Neuronal stem cell (in vitro differentiated cells): ENCODE data around the gene RECQL.

ENCODE experiments used
- DNase-seq: peaks from one replicate; pipeline ENCODE4 v3.0.0-alpha.2; 2013; ENCODE audit warnings: low spot score
- H2AFZ ChIP-seq: one replicate; pipeline ENCODE4 v1.6.1; 2013; ENCODE audit warnings: mild to moderate bottlenecking, low read length, inconsistent platforms
- H2AK5ac ChIP-seq: 2 replicates; pipeline ENCODE4 v1.6.1; 2013; ENCODE audit warnings: low read depth, mild to moderate bottlenecking, inconsistent platforms, low read length, moderate library complexity, mixed read lengths
- H2BK120ac ChIP-seq: 2 replicates; pipeline ENCODE4 v1.6.1; 2013; ENCODE audit warnings: low read depth, mild to moderate bottlenecking, inconsistent platforms, low read length, moderate library complexity, mixed read lengths
- H2BK12ac ChIP-seq: one replicate; pipeline ENCODE4 v1.6.1; 2013; ENCODE audit warnings: low read length, inconsistent platforms
- H2BK15ac ChIP-seq: 2 replicates; pipeline ENCODE4 v1.6.1; 2013; ENCODE audit warnings: mild to moderate bottlenecking, low read length, inconsistent platforms, mixed read lengths
- H2BK5ac ChIP-seq: one replicate; pipeline ENCODE4 v1.6.1; 2013; ENCODE audit warnings: inconsistent platforms, mild to moderate bottlenecking, low read length, moderate library complexity
- H3K14ac ChIP-seq: one replicate; pipeline ENCODE4 v1.6.1; 2013; ENCODE audit warnings: low read length, inconsistent platforms
- H3K18ac ChIP-seq: 2 replicates; pipeline ENCODE4 v1.6.1; 2013; ENCODE audit warnings: low read length, inconsistent platforms
- H3K23ac ChIP-seq: 2 replicates; pipeline ENCODE4 v1.6.1; 2013; ENCODE audit warnings: low read depth, mild to moderate bottlenecking, mixed read lengths, low read length, inconsistent platforms; ENCODE audit not compliant: poor library complexity
- H3K27ac ChIP-seq: replicated peaks from 3 replicates; pipeline ENCODE4 v1.5.1; 2013; ENCODE audit warnings: low read length, inconsistent platforms
- H3K27me3 ChIP-seq, 3 experiments: 2 replicates each; pipeline ENCODE4 v1.6.1; 2013; ENCODE audit warnings: low read length in 3 of 3, mild to moderate bottlenecking in 2 of 3, inconsistent platforms in 1 of 3, low read depth in 1 of 3, mixed read lengths in 1 of 3, moderate library complexity in 1 of 3; ENCODE audit not compliant: control insufficient read depth in 3 of 3, insufficient read depth in 3 of 3
- H3K36me3 ChIP-seq, 2 donors: replicated peaks in 1 of 2; 2 replicates each; pipeline ENCODE4 v1.6.1; 2013; ENCODE audit warnings: low read length in 2 of 2; ENCODE audit not compliant: control insufficient read depth in 2 of 2, insufficient read depth in 2 of 2
- H3K4ac ChIP-seq: 2 replicates; pipeline ENCODE4 v1.6.1; 2013; ENCODE audit warnings: inconsistent platforms, mild to moderate bottlenecking, low read length, moderate library complexity
- H3K4me1 ChIP-seq, 2 donors: 1 replicate in 1 of 2; 2 replicates in 1 of 2; pipeline ENCODE4 v1.6.1; 2013; ENCODE audit warnings: low read length in 2 of 2, low read depth in 1 of 2; ENCODE audit not compliant: control insufficient read depth in 2 of 2, insufficient read depth in 1 of 2
- H3K4me2 ChIP-seq: one replicate; pipeline ENCODE4 v1.6.1; 2013; ENCODE audit warnings: mild to moderate bottlenecking, low read length, inconsistent platforms; ENCODE audit not compliant: insufficient read depth, poor library complexity, severe bottlenecking
- H3K4me3 ChIP-seq, 2 donors: 2 replicates each; pipeline ENCODE4 v1.5.1; 2013; ENCODE audit warnings: low read length in 2 of 2, mild to moderate bottlenecking in 2 of 2, inconsistent platforms in 1 of 2, moderate library complexity in 1 of 2
- H3K79me1 ChIP-seq: one replicate; pipeline ENCODE4 v1.6.1; 2013; ENCODE audit warnings: low read depth, mild to moderate bottlenecking, inconsistent platforms, low read length, moderate library complexity
- H3K9ac ChIP-seq: one replicate; pipeline ENCODE4 v1.6.1; 2013; ENCODE audit warnings: mild to moderate bottlenecking, low read depth, low read length, inconsistent platforms; ENCODE audit not compliant: poor library complexity
- H3K9me3 ChIP-seq, 2 donors: replicated peaks in 1 of 2; 2 replicates each; pipeline versions ENCODE3 to v1.6.1; 2013; ENCODE audit warnings: low read length in 2 of 2, mild to moderate bottlenecking in 2 of 2, inconsistent platforms in 1 of 2, low read depth in 1 of 2, mixed read lengths in 1 of 2, moderate library complexity in 1 of 2; ENCODE audit not compliant: control insufficient read depth in 2 of 2, insufficient read depth in 1 of 2
- H4K8ac ChIP-seq: one replicate; pipeline ENCODE4 v1.6.1; 2013; ENCODE audit warnings: low read depth, mild to moderate bottlenecking, inconsistent platforms, low read length, moderate library complexity
- H4K91ac ChIP-seq: one replicate; pipeline ENCODE4 v1.6.1; 2013; ENCODE audit warnings: low read length, low read depth, mild to moderate bottlenecking, inconsistent platforms; ENCODE audit not compliant: poor library complexity
- WGBS, 2 donors: extraction: QIAGEN DNeasy Blood & Tissue Kit; methylation state at CpG; one replicate each; pipeline ENCODE4 v1.1.7; 2013; ENCODE audit warnings: missing lambda C conversion rate in 2 of 2, mixed read lengths in 1 of 2; ENCODE audit not compliant: insufficient read length in 2 of 2, insufficient replicate concordance in 1 of 2; ENCODE audit errors: extremely low coverage in 2 of 2; 5-methylcytosine and 5-hydroxymethylcytosine counted together

The RECQL gene

DNA sequence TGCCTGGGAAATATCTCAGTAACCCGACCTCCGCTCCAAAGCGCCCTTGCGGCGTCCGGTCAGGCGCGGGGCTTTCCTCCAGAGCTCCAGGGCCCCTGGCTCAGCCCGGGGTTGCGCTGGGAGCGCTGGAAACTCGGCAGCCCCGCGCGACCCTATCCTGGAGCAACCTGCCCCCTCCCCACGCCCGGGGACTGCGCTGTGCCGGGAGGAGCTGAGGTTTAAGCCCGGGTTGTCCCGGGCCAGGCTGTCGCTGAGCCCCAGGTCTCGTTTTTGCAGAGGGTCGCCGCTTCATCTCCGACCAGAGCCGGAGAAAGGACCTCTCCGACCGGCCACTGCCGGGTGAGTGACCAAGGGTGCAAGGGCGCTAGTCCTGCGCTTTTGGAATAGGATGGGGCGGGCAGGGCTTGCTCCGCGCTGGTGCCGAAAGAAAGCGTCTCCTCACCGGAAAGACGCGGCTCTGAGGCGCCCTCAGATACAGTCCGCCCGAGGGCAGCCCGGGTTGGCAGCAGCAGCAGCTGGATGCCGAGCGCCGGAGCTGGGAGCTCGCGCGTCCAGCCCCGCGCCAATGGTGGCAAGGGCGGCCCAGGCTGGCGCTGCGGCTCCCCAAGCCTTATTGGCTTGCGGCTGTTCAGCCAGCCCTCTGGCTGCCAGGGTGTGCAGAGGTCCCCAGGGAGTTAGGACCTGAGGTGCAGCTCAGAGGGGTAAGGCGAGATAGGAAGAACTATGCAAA, 26.2 kb upstream of the RECQL start:
- H3K9ac ChIP-seq: peak overlapping the region; percentile 78
- H3K9me3 ChIP-seq: no peaks in the 10 kb centered on the region
- H3K14ac ChIP-seq: no peak overlapping the region
- H3K18ac ChIP-seq: peak overlapping the region; percentile 93
- H3K4me1 ChIP-seq: peaks cover 0 to 1% of the 10 kb centered on the region in 2 donors
- H3K4me2 ChIP-seq: peak overlapping the region; percentile 81
- H2BK15ac ChIP-seq: peak overlapping the region; percentile 13
- H3K4me3 ChIP-seq: peak overlapping the region; percentile 65 to 89
- no peaks in the 10 kb centered on the region for H3K36me3 ChIP-seq
- H2AFZ ChIP-seq: peak overlapping the region; percentile 99
- no CpG with 5 or more reads among the region's 57 CpGs for WGBS, 2 donors
- H2BK12ac ChIP-seq: no peak overlapping the region
- H3K27ac ChIP-seq: no peak overlapping the region
- H2BK120ac ChIP-seq: no peak overlapping the region
- no peak overlapping the region for H2BK5ac ChIP-seq
- peaks cover 0 to 15% (median 11%) of the 10 kb centered on the region in 3 experiments for H3K27me3 ChIP-seq
- H3K4ac ChIP-seq: no peak overlapping the region
- H4K8ac ChIP-seq: no peak overlapping the region
- no peaks in the 10 kb centered on the region for H3K79me1 ChIP-seq
- peak; percentile 51 for DNase-seq
- no peak overlapping the region for H3K23ac ChIP-seq
- H2AK5ac ChIP-seq: no peak overlapping the region
- no peak overlapping the region for H4K91ac ChIP-seq

DNA sequence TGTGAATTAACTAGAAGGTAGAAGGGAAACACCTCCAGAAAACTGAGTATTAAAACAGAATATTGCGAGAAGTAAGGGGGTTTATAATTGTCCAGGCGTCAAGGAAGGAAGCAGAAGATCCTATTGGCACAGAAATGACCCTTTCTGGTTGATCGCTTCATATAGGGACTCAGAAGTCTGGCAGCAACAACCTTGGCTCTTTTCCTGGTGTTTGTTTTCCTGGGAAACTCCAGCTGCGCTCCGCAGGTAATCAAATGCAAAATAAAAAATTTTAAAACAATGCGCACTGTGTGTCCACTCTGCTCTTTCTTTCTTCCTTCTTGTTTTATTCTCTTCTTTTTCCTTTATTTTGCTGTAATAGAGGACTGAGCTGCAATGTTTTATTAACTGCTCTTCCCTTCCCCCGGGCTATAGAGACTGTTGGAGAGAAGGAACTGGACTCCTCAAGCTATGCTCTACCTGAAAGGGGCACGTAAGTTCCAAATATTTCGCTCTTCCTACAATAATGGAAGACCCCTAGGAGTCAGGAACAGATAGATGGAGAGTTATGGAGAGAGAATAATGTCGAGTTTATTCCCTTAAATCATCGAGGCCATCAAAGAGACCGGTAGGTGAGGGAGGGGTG, 25.4 kb upstream of the RECQL start:
- Histone ChIP-seq H3K27ac (no peak overlapping the region), H3K79me1 (no peaks in the 10 kb centered on the region), H3K4me3 (peak overlapping the region; percentile 65 to 89), H2BK12ac (no peak overlapping the region), H3K27me3 (peaks cover 0 to 15% (median 11%) of the 10 kb centered on the region in 3 experiments), H3K36me3 (no peaks in the 10 kb centered on the region), H3K9ac (no peak overlapping the region), H2BK5ac (no peak overlapping the region), H3K4me2 (peak overlapping the region; percentile 81), H3K18ac (no peak overlapping the region), H3K23ac (no peak overlapping the region), H2AFZ (peak overlapping the region; percentile 99), H2BK120ac (no peak overlapping the region), H3K4ac (no peak overlapping the region), H2BK15ac (no peak overlapping the region), H3K14ac (no peak overlapping the region), H4K91ac (no peak overlapping the region), H2AK5ac (no peak overlapping the region), H3K9me3 (no peaks in the 10 kb centered on the region), H3K4me1 (peaks cover 0 to 1% of the 10 kb centered on the region in 2 donors), H4K8ac (no peak overlapping the region)
- DNase-seq: no peak
- WGBS, 2 donors: no CpG with 5 or more reads among the region's 12 CpGs

- Histone ChIP-seq H3K18ac (no peak within 1 kb of the TSS), H3K27ac (no peak within 1 kb of the TSS), H3K4me2 (peak within 1 kb of the TSS; percentile 81), H2BK15ac (no peak within 1 kb of the TSS), H3K14ac (no peak within 1 kb of the TSS), H2BK120ac (no peak within 1 kb of the TSS), H3K4me3 (peak within 1 kb of the TSS; percentile 65 to 89), H2BK5ac (no peak within 1 kb of the TSS), H3K27me3 (peaks cover 0 to 15% (median 11%) of the 10 kb centered on the region in 3 experiments), H3K9ac (no peak within 1 kb of the TSS), H3K4ac (no peak within 1 kb of the TSS), H4K91ac (no peak within 1 kb of the TSS), H2BK12ac (no peak within 1 kb of the TSS), H3K23ac (no peak within 1 kb of the TSS), H3K9me3 (no peaks in the 10 kb centered on the region), H2AFZ (peak within 1 kb of the TSS; percentile 99), H3K36me3 (no peaks in the 10 kb centered on the region), H4K8ac (no peak within 1 kb of the TSS), H3K4me1 (peaks cover 0 to 1% of the 10 kb centered on the region in 2 donors), H2AK5ac (no peak within 1 kb of the TSS), H3K79me1 (no peaks in the 10 kb centered on the region)
- no peak for DNase-seq
- WGBS, 2 donors: no CpG with 5 or more reads among the region's 1 CpG
These were observed 24.6 kb upstream of the RECQL start, which contains the start of gene SPX for GRCh38 chr12:21526053-21526452. Gene SPX, plus strand, starts transcription at chr12:21526296. Its CDS starts 177 bp downstream, at chr12:21526473.

DNA sequence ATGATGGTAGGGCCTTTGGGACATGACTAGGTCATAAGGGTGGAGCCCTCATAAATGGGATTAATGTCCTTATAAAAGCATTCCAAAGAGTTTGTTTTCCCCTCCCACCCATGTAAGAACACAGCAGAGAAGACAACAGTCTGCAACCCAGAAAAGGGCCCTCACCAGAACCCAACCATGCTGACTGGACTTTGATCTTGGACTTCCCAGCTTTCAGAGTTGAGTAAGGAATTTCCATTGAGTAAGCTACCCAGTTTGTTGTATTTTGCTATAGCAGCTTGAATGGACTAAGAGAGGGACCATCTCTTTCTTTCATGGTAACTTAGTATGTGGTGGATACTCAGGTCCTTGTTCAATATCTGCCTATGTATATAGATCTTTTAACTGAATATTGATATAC, 21.7 kb upstream of the RECQL start:
- Histone ChIP-seq H3K9me3 (no peaks in the 10 kb centered on the region), H4K8ac (no peak overlapping the region), H2BK5ac (no peak overlapping the region), H3K36me3 (peaks cover 0 to 3% of the 10 kb centered on the region in 2 donors), H3K27ac (no peak overlapping the region), H3K4me2 (no peak overlapping the region), H3K27me3 (peaks cover 0 to 11% (median 10%) of the 10 kb centered on the region in 3 experiments), H3K23ac (no peak overlapping the region), H3K79me1 (no peaks in the 10 kb centered on the region), H3K9ac (no peak overlapping the region), H2BK15ac (no peak overlapping the region), H2BK12ac (no peak overlapping the region), H4K91ac (no peak overlapping the region), H2AK5ac (no peak overlapping the region), H3K4ac (no peak overlapping the region), H3K4me1 (peaks cover 0 to 1% of the 10 kb centered on the region in 2 donors), H3K18ac (no peak overlapping the region), H3K14ac (no peak overlapping the region), H2BK120ac (no peak overlapping the region), H2AFZ (no peak overlapping the region), H3K4me3 (no peak overlapping the region)
- DNase-seq: no peak
